BLaER1 (cell line): ENCODE measurements around the gene EXOC5.
"Not testable (repeated sequence)": the region's sequence is repeated elsewhere in the genome, so short reads cannot be mapped to it uniquely, and the experiment has no call there.

Source experiments
- H3K27ac ChIP-seq: shearing (Covaris generic); formaldehyde crosslinking; 2 replicates; pipeline ENCODE4 v1.8.1; 2022
- H3K27me3 ChIP-seq: shearing (Covaris generic); formaldehyde crosslinking; 2 replicates; pipeline ENCODE4 v1.8.1; 2022
- H3K36me3 ChIP-seq: shearing (Covaris generic); formaldehyde crosslinking; 2 replicates; pipeline ENCODE4 v1.8.1; 2022
- H3K4me1 ChIP-seq: shearing (Covaris generic); formaldehyde crosslinking; 2 replicates; pipeline ENCODE4 v1.8.1; 2022
- H3K4me2 ChIP-seq: shearing (Covaris generic); formaldehyde crosslinking; 2 replicates; pipeline ENCODE4 v1.8.1; 2022
- H3K4me3 ChIP-seq: shearing (Covaris generic); formaldehyde crosslinking; 2 replicates; pipeline ENCODE4 v1.8.1; 2022
- H3K9ac ChIP-seq: shearing (Covaris generic); formaldehyde crosslinking; 2 replicates; pipeline ENCODE4 v1.8.1; 2022
- H3K9me3 ChIP-seq: shearing (Covaris generic); formaldehyde crosslinking; 2 replicates; pipeline ENCODE4 v1.8.1; 2022
- H4K20me1 ChIP-seq: shearing (Covaris generic); formaldehyde crosslinking; 2 replicates; pipeline ENCODE4 v1.8.1; 2022
- Cebpa-rat ChIP-seq: shearing (Covaris generic); IDR thresholded peaks from 2 replicates; pipeline ENCODE4 v1.8.1; 2022

The EXOC5 gene

DNA sequence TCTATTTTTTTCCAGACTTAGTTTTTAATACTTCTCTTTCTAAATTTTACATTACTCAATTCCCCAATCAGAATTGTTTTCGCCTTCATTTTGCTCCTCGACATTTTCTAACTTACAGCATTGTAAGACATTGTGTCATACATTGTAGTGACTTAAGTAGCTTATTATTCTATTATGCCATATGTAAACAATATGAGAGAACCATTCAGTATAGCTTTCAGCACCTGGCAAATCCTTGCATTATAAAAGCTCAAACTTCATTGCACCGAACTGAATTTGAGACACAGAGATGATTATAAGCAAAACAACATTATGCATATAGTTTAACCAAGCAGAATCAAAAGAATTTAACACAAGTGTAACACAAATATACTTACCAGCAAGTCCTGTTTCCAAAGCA lies 46.8 kb downstream of the EXOC5 start:
- Histone ChIP-seq H3K9ac (no peak overlapping the region), H4K20me1 (no peaks in the 10 kb centered on the region), H3K4me1 (no peaks in the 10 kb centered on the region), H3K4me3 (no peak overlapping the region), H3K27me3 (no peaks in the 10 kb centered on the region), H3K36me3 (peaks cover 22% of the 10 kb centered on the region), H3K4me2 (no peak overlapping the region), H3K9me3 (no peaks in the 10 kb centered on the region), H3K27ac (no peak overlapping the region)
- no peak for TF ChIP-seq Cebpa-rat

DNA sequence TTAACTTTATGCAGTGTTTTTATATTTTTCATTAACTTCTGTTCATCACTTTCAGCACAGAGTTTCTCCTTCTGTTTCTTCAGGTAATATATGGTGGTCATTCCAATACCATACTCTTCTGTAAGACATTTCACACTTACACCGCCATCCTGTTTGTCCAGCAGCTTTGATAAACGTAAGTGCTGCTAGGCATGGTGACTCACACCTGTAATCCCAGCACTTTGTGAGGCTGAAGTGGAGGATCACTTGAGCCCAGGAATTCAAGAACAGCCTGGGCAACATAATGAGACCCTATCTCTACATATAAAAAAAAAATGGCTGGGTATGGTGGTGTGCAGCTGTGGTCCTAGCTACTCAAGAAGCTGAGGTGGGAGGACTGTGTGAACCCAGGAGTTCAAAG lies 55.8 kb downstream of the EXOC5 start:
- Histone ChIP-seq H3K9ac (no peak overlapping the region), H3K9me3 (no peaks in the 10 kb centered on the region), H3K4me3 (no peak overlapping the region), H3K27ac (no peak overlapping the region), H3K4me1 (no peaks in the 10 kb centered on the region), H3K27me3 (no peaks in the 10 kb centered on the region), H3K4me2 (no peak overlapping the region), H3K36me3 (peaks cover 66% of the 10 kb centered on the region), H4K20me1 (no peaks in the 10 kb centered on the region)
- TF ChIP-seq Cebpa-rat: no peak

DNA sequence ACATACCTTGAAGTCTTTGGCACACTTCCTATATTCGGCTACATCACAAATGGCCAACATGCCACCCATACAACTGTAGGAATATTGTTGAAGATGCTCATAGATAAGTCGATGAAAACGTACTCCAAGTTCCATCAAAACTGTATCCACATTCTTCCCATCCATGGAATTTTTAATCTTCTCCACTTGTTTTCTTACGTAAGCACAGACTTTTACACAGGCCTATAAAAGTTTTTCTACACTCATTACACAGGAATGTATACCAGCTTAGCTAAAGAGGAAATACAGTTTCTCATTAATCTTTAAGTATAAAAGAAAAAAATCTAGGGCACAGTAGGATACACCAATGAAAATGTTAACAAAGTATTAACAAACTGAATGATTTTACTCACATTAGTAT lies 59.1 kb downstream of the EXOC5 start:
- peaks cover 46% of the 10 kb centered on the region for H3K36me3 ChIP-seq
- no peak for TF ChIP-seq Cebpa-rat
- H3K4me2 ChIP-seq: no peak overlapping the region
- H3K4me3 ChIP-seq: no peak overlapping the region
- H3K4me1 ChIP-seq: no peaks in the 10 kb centered on the region
- H3K9ac ChIP-seq: no peak overlapping the region
- H3K27me3 ChIP-seq: no peaks in the 10 kb centered on the region
- no peaks in the 10 kb centered on the region for H4K20me1 ChIP-seq
- no peak overlapping the region for H3K27ac ChIP-seq
- H3K9me3 ChIP-seq: no peaks in the 10 kb centered on the region

DNA sequence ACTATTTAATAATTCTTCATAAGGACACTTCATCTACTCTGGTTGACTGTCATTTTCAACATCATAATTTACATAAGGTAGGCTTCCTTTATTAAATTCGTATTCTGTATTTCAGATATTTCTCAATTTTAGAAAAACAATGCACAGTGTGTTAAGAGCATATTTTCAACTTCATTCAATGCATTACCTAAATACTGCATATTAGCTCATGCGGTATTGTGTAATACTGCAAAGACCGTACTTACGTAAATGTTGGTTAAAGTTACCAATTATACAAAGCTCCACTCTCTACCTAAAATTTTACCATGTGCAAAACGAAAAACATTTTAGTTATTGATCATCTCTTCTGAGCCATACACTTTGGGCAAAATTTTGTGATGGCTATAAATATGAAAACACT lies 62.8 kb downstream of the EXOC5 start:
- Histone ChIP-seq H3K36me3 (peaks cover 10% of the 10 kb centered on the region; the same call in 1 of the 2 replicates), H3K4me1 (no peaks in the 10 kb centered on the region)

DNA sequence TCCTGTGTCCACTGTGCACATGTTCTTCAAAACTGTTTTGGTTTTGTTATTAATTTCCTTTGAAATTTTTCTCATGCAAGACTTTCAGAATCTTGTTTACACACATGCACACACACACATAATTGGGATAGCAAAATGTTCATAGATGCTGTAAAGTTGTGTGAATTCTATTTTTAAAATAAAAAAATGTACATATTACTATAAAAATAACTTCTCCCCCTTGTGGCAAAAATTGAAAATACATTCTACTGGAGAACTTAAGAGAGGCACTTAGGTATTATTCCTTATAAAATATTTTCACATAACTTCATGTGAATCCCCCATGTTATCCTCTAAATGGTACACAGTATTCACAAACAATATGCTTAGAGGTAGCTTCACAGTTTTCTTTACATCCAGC lies 66.0 kb downstream of the EXOC5 start:
- H3K9ac ChIP-seq, H3K4me2 ChIP-seq, H3K4me1 ChIP-seq, H4K20me1 ChIP-seq, H3K4me3 ChIP-seq, H3K27ac ChIP-seq, H3K36me3 ChIP-seq, H3K9me3 ChIP-seq, H3K27me3 ChIP-seq: not testable (repeated sequence)

More for the DNA sequence above, 62.8 kb downstream of the EXOC5 start:
- Histone ChIP-seq H3K4me3 (no peak overlapping the region), H3K4me2 (no peak overlapping the region), H3K9ac (no peak overlapping the region), H3K27ac (no peak overlapping the region), H3K9me3 (no peaks in the 10 kb centered on the region), H4K20me1 (no peaks in the 10 kb centered on the region), H3K27me3 (no peaks in the 10 kb centered on the region)
- no peak for TF ChIP-seq Cebpa-rat

DNA sequence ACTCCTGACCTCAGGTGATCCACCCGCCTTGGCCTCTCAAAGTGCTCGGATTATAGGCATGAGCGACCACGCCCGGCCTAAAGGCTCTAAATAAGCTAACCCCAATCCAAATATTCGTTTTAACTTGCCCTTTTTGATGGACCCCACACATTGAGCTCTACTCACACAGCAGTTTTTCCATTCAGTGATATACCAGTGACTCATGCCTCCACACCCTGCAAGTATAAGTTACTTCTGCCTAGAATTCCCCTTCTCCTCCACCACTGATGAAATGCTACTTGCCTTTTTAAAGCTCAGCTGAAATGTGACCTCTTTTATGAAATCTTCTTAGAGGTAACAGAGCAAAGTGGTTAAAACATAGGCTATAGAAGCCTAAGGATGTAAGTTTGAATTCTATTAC lies 68.8 kb downstream of the EXOC5 start:
- Histone ChIP-seq H3K36me3 (no peaks in the 10 kb centered on the region), H3K4me3 (no peak overlapping the region), H4K20me1 (no peaks in the 10 kb centered on the region), H3K4me1 (no peaks in the 10 kb centered on the region), H3K27ac (no peak overlapping the region), H3K9ac (no peak overlapping the region), H3K27me3 (no peaks in the 10 kb centered on the region), H3K9me3 (no peaks in the 10 kb centered on the region), H3K4me2 (no peak overlapping the region)
- TF ChIP-seq Cebpa-rat: no peak

DNA sequence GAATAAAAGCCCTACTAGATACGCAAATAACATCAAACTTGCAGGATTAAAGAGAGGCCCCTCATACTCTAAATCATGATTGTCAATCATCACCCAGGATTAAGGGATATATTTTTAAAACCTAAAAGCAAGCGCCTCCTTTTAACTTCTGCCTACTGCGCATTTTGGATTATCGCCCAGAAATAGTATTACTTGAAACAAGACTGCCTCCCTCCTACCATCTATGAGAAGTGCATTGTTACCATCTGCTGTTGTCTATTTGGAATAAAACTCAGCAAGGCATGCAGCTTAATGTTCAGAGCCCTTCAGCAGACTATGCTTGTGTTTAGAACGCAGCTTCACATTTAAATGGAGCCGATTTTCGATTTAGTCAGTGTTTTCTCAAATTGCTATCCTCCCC lies 79.6 kb downstream of the EXOC5 start:
- Histone ChIP-seq H3K27me3 (no peaks in the 10 kb centered on the region), H4K20me1 (no peaks in the 10 kb centered on the region), H3K36me3 (no peaks in the 10 kb centered on the region), H3K4me3 (no peak overlapping the region), H3K9me3 (no peaks in the 10 kb centered on the region), H3K27ac (no peak overlapping the region), H3K4me1 (no peaks in the 10 kb centered on the region), H3K9ac (no peak overlapping the region), H3K4me2 (no peak overlapping the region)
- TF ChIP-seq Cebpa-rat: no peak

DNA sequence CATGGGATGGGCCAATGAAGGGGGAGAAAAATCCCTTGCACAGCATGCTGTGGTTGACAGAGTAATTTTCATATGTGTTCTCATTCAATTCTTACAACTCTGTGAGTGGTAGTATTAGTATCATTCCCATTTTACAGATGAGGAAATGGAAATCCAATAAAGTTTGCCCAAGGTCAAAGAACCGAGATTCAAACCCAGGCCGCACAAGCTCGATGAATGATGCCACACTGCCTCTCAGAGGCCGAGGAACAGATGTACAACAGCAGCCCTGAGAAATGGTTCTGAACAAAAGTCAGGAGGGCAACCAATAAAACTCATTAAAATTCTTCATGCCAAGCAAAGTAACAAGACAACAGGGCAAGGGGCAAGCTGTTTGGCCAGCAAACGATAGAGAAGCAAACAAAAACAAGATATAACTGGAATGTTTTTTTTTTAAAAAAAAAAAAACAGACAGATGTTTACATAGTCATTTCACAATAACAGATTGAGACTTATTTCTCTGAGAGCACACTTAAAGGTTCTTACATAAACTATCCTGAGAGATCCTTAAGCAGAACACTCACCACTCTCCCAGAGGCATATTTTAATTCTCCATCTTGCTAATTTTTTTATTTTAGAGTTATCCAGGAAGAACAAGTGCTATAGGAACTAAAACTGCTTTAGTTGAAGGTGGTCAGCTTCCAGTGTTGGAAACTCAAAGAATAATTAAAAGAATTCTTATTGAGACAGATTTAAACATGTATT lies 85.8 kb downstream of the EXOC5 start:
- H3K27ac ChIP-seq: no peak overlapping the region
- H3K4me3 ChIP-seq: no peak overlapping the region
- no peaks in the 10 kb centered on the region for H3K4me1 ChIP-seq
- H3K36me3 ChIP-seq: no peaks in the 10 kb centered on the region
- H3K4me2 ChIP-seq: no peak overlapping the region
- H4K20me1 ChIP-seq: no peaks in the 10 kb centered on the region
- H3K9ac ChIP-seq: no peak overlapping the region
- H3K27me3 ChIP-seq: no peaks in the 10 kb centered on the region
- no peak for TF ChIP-seq Cebpa-rat
- no peaks in the 10 kb centered on the region for H3K9me3 ChIP-seq

DNA sequence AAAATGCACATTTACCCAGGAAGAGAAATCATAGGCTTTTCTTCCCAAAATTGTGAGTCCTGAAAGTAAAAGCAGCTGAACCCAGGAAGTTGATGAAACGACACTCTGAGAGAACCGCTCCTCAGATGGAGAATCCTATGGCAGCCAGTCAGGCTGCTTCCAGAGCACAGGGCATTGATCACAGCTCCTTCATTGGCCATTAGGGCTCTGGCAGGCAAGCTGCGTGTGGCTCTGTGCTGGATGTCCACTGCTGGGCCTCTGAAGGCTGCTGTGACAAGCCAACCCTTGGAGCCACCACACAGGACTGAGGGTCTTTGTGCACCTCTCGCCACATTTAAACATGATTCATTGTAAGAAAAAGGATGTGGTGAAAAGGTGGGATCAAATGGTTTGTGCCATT lies 89.4 kb downstream of the EXOC5 start:
- no peak for TF ChIP-seq Cebpa-rat
- H4K20me1 ChIP-seq: no peaks in the 10 kb centered on the region
- H3K4me2 ChIP-seq: no peak overlapping the region
- no peaks in the 10 kb centered on the region for H3K27me3 ChIP-seq
- no peak overlapping the region for H3K27ac ChIP-seq
- H3K36me3 ChIP-seq: no peaks in the 10 kb centered on the region
- H3K9ac ChIP-seq: no peak overlapping the region
- H3K9me3 ChIP-seq: no peaks in the 10 kb centered on the region
- no peak overlapping the region for H3K4me3 ChIP-seq
- H3K4me1 ChIP-seq: no peaks in the 10 kb centered on the region

DNA sequence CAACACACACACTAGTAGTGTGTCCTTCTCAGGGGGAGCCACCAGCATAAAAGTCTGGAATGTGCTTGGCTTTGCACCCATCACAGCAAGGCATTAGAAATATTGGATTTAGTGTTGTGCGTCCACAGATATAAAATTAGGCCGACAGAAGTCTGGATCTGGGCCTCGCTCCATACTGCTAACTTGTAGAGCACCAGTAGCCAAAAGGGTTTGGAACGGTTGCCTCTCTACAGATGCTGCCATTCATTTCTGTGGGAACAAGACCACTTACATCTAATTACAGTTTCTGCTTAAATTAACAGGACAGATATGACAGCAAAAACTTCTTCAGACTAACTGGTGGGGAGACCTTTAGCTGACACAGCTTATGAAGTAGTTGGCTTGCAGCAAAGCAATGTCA lies 94.2 kb downstream of the EXOC5 start:
- Histone ChIP-seq H3K4me1 (peaks cover 12% of the 10 kb centered on the region), H3K9me3 (no peaks in the 10 kb centered on the region), H3K36me3 (no peaks in the 10 kb centered on the region), H3K4me3 (no peak overlapping the region), H4K20me1 (no peaks in the 10 kb centered on the region), H3K9ac (no peak overlapping the region), H3K27ac (no peak overlapping the region), H3K4me2 (no peak overlapping the region), H3K27me3 (no peaks in the 10 kb centered on the region)
- no peak for TF ChIP-seq Cebpa-rat

DNA sequence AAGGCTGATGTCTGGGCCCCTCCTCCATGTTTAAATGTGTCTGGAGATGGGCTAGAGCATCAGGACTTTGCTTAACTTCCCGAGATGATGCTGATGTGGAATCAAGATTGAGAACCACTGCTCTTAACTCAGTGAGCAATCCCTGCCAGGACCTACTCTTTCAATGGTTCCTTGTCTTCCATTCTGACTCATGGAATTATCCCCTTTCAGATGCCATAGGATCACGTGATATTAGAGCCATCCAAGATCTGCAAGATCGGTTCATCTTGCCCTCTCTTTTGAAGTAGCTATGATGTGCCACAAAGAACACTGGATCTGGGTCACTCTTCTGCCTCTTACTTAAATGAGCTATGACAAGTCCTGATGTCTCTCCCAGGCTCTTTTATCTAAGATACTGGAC lies 96.8 kb downstream of the EXOC5 start:
- no peaks in the 10 kb centered on the region for H3K9me3 ChIP-seq
- no peaks in the 10 kb centered on the region for H3K27me3 ChIP-seq
- no peak overlapping the region for H3K4me3 ChIP-seq
- peaks cover 12% of the 10 kb centered on the region for H3K4me1 ChIP-seq
- no peak overlapping the region for H3K9ac ChIP-seq
- TF ChIP-seq Cebpa-rat: no peak
- no peaks in the 10 kb centered on the region for H4K20me1 ChIP-seq
- H3K27ac ChIP-seq: no peak overlapping the region
- peak overlapping the region; percentile 44; the same call in 1 of the 2 replicates for H3K4me2 ChIP-seq
- H3K36me3 ChIP-seq: no peaks in the 10 kb centered on the region
